Muscle of leg (tissue), 11 donors: ENCODE measurements around the gene KIF20A. TPM values are rescaled to one million over a fixed set of nuclear protein-coding genes. Genes with fewer than 3 reads are reported as not detected.
A peak's percentile ranks its signal among the peaks of the same experiment; 100 is the strongest.

Experiments used
- DNase-seq: peaks from one replicate; pipeline ENCODE4 v3.0.0; 2013
- H3K27ac ChIP-seq: one replicate; pipeline ENCODE4 v1.5.1; 2013; ENCODE audit warnings: mild to moderate bottlenecking, low read length, control low read depth
- H3K27me3 ChIP-seq: one replicate; pipeline ENCODE4 v1.6.1; 2013; ENCODE audit warnings: low read length; ENCODE audit not compliant: control insufficient read depth, insufficient read depth
- H3K36me3 ChIP-seq: one replicate; pipeline ENCODE4 v1.6.1; 2013; ENCODE audit warnings: low read length; ENCODE audit not compliant: control insufficient read depth, insufficient read depth
- H3K4me1 ChIP-seq: one replicate; pipeline ENCODE4 v1.6.1; 2013; ENCODE audit warnings: low read length; ENCODE audit not compliant: control insufficient read depth, insufficient read depth
- H3K4me3 ChIP-seq: one replicate; pipeline ENCODE4 v1.5.1; 2013; ENCODE audit warnings: low read length, control low read depth
- H3K9me3 ChIP-seq: replicated peaks from 2 replicates; pipeline ENCODE4 v1.6.1; 2013; ENCODE audit warnings: low read depth, low read length; ENCODE audit not compliant: control insufficient read depth
- WGBS: methylation state at CpG from one replicate; pipeline ENCODE4 v1.1.5; 2013; ENCODE audit warnings: missing lambda C conversion rate; ENCODE audit not compliant: insufficient coverage; 5-methylcytosine and 5-hydroxymethylcytosine counted together
- polyA plus RNA-seq, 8 donors: library from polyadenylated mRNA; unstranded; fragments of 120-200 nt; gene quantifications; one replicate each; pipeline versions ENCODE4 v1.2.1 to v1.2.3, GENCODE V29; 2013; ENCODE audit warnings: inconsistent platforms in 1 of 8, low replicate concordance in 1 of 8; ENCODE audit not compliant: insufficient read length in 8 of 8, insufficient read depth in 1 of 8
- total RNA-seq: library from RNA; stranded (reverse); fragments of 120-200 nt; gene quantifications from one replicate; pipeline ENCODE4 v1.2.4, GENCODE V29; 2013

Gene KIF20A
- total and polyA plus RNA-seq, 9 donors: 15.4 to 36.6 (median 22.1) TPM

DNA sequence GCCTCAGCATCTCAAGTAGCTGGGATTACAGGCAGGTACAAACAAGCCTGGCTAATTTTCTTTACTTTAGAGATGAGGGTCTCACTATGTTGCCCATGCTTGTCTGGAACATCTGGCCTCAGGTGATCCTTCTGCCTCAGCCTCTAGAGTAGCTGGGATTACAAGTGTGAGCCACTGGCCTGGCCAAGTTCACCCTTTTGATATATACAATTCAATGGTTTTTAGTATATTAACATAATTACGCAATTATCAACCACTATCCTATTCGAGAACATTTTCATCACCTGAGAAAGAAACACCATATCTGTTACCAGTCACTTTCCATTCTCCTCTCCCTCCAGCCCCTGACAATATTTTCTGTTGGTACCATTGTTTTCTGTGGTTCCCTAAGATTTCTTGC is 37.9 kb downstream of the KIF20A start:
- no CpG with 5 or more reads among the region's 2 CpGs for WGBS
- Histone ChIP-seq H3K36me3 (no peaks in the 10 kb centered on the region), H3K27me3 (no peaks in the 10 kb centered on the region), H3K27ac (no peak overlapping the region), H3K4me1 (peaks cover 10% of the 10 kb centered on the region), H3K4me3 (no peak overlapping the region), H3K9me3 (no peaks in the 10 kb centered on the region)
- DNase-seq: no peak

GRCh38 chr5:138223532-138223931 is 44.6 kb downstream of the KIF20A start:
- Histone ChIP-seq H3K9me3 (peaks cover 2% of the 10 kb centered on the region), H3K27ac (no peak overlapping the region), H3K27me3 (peaks cover 4% of the 10 kb centered on the region), H3K4me1 (no peaks in the 10 kb centered on the region), H3K36me3 (no peaks in the 10 kb centered on the region), H3K4me3 (no peak overlapping the region)
- WGBS: 89% methylated on average over 1 of the region's 1 CpG
- DNase-seq: no peak

- no peak overlapping the region for H3K27ac ChIP-seq
- H3K4me1 ChIP-seq: no peaks in the 10 kb centered on the region
- no peaks in the 10 kb centered on the region for H3K36me3 ChIP-seq
- H3K9me3 ChIP-seq: peaks cover 2% of the 10 kb centered on the region
- no peak overlapping the region for H3K4me3 ChIP-seq
- WGBS: no CpG with 5 or more reads among the region's 6 CpGs
- H3K27me3 ChIP-seq: peaks cover 4% of the 10 kb centered on the region
- no peak for DNase-seq
Measured at GRCh38 chr5:138224712-138225111, 45.8 kb downstream of the KIF20A start.

GRCh38 chr5:138226910-138227309 is 48.0 kb downstream of the KIF20A start:
- Histone ChIP-seq H3K27me3 (peaks cover 4% of the 10 kb centered on the region), H3K4me1 (no peaks in the 10 kb centered on the region), H3K27ac (no peak overlapping the region), H3K4me3 (no peak overlapping the region), H3K9me3 (peaks cover 2% of the 10 kb centered on the region), H3K36me3 (no peaks in the 10 kb centered on the region)
- no peak for DNase-seq

- WGBS: 68% methylated on average over 2 of the region's 6 CpGs
- peaks cover 2% of the 10 kb centered on the region for H3K9me3 ChIP-seq
- no peak overlapping the region for H3K27ac ChIP-seq
- DNase-seq: no peak
- H3K36me3 ChIP-seq: no peaks in the 10 kb centered on the region
- H3K4me1 ChIP-seq: no peaks in the 10 kb centered on the region
- no peaks in the 10 kb centered on the region for H3K27me3 ChIP-seq
- H3K4me3 ChIP-seq: no peak overlapping the region
Measured at GRCh38 chr5:138229387-138229786, 50.5 kb downstream of the KIF20A start.

DNA sequence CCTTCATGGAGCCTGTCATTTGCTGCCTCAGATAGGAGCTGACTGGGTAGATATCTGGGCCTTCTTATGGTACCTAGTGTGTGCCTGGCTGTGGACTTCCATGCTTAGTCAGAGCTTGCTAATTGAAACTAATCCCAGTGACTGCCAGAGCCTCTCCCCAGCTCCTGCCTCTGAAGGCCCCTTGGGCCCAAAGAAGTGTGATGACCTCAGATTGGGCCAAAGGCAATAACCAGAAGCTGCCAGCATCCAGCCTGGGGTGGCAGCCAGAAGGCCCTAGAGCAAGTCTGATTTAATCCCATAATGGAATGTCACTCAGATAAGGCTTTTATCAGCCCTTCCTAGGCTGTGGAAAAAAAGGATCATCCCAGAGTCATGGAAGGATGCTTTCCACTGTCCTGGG is 51.3 kb downstream of the KIF20A start:
- Histone ChIP-seq H3K27ac (no peak overlapping the region), H3K36me3 (no peaks in the 10 kb centered on the region)
- no peak for DNase-seq

DNA sequence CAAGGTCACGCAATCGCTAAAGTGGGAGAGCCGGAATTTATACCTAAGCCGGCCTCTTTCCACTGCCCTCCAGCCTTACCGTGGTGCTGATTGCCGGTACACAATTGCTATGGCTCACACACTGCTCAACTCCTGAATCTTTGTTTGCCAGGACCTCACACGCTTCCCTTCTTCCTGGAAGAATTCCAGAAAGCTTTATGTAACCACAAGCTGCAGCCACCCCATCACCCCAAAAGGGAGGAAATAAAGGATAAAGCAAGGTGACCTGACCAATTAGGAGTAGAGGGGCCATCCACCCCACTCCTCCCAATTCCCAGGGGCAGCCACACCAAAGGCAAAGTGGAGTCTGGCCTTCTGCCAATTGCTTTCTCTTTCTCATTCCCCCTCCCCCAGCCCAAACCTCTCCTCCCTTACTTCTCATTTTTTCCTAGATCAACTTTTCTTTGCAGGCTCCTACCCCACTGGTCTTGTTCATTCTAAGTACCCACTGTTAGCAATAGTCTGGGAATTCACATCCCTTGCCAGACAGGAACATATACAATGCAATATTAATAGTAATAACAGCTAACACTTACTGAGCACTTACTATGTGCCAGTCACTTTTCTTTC is 52.2 kb downstream of the KIF20A start:
- H3K4me3 ChIP-seq: no peak overlapping the region
- WGBS: 58% methylated on average over 6 of the region's 7 CpGs
- DNase-seq: peak; percentile 35
- H3K27me3 ChIP-seq: no peaks in the 10 kb centered on the region
- H3K9me3 ChIP-seq: peaks cover 2% of the 10 kb centered on the region
- H3K36me3 ChIP-seq: no peaks in the 10 kb centered on the region
- H3K27ac ChIP-seq: no peak overlapping the region
- no peaks in the 10 kb centered on the region for H3K4me1 ChIP-seq

More for the DNA sequence above, 51.3 kb downstream of the KIF20A start:
- Histone ChIP-seq H3K4me3 (no peak overlapping the region), H3K4me1 (no peaks in the 10 kb centered on the region), H3K27me3 (no peaks in the 10 kb centered on the region), H3K9me3 (peaks cover 2% of the 10 kb centered on the region)

- Histone ChIP-seq H3K27me3 (no peaks in the 10 kb centered on the region), H3K27ac (no peak overlapping the region), H3K4me1 (no peaks in the 10 kb centered on the region), H3K36me3 (no peaks in the 10 kb centered on the region), H3K4me3 (no peak overlapping the region), H3K9me3 (no peaks in the 10 kb centered on the region)
- no peak for DNase-seq
- WGBS: 67% methylated on average over 1 of the region's 2 CpGs
Measured at GRCh38 chr5:138233280-138233679, 54.4 kb downstream of the KIF20A start.

GRCh38 chr5:138234651-138235050 is 55.7 kb downstream of the KIF20A start:
- no peaks in the 10 kb centered on the region for H3K4me1 ChIP-seq
- H3K9me3 ChIP-seq: no peaks in the 10 kb centered on the region
- WGBS: no CpG with 5 or more reads among the region's 2 CpGs
- no peak overlapping the region for H3K27ac ChIP-seq
- no peak for DNase-seq
- peaks cover 5% of the 10 kb centered on the region for H3K27me3 ChIP-seq
- H3K4me3 ChIP-seq: no peak overlapping the region
- H3K36me3 ChIP-seq: no peaks in the 10 kb centered on the region
